ENCODE results near the gene ZMYM1.
"Not testable (repeated sequence)": the region's sequence is repeated elsewhere in the genome, so short reads cannot be mapped to it uniquely, and the experiment has no call there.

ZMYM1 gene

GRCh38 chr1:35076426-35076825 lies 2.8 kb upstream of the ZMYM1 start:
- DNase-seq (ENCODE audit: low read depth in 2 of 2): not testable (repeated sequence)

- DNase-seq (ENCODE audit: low read depth in 2 of 2): no peak
These were observed 1.1 kb downstream of the ZMYM1 start for GRCh38 chr1:35080171-35080854.

- DNase-seq (ENCODE audit: low read depth in 2 of 2): no peak
These were observed 6.2 kb downstream of the ZMYM1 start for GRCh38 chr1:35085421-35085820.

GRCh38 chr1:35097224-35097623 lies 18.0 kb downstream of the ZMYM1 start:
- no peak for DNase-seq (ENCODE audit: low read depth in 2 of 2)

GRCh38 chr1:35111106-35111505 lies 31.9 kb downstream of the ZMYM1 start:
- DNase-seq (ENCODE audit: low read depth in 2 of 2): no peak

GRCh38 chr1:35112668-35113067 lies 33.5 kb downstream of the ZMYM1 start:
- DNase-seq (ENCODE audit: low read depth in 2 of 2): no peak

- no peak for DNase-seq (ENCODE audit: low read depth in 2 of 2)
These were observed 36.5 kb downstream of the ZMYM1 start for GRCh38 chr1:35115459-35116383.

- DNase-seq (ENCODE audit: low read depth in 2 of 2): no peak
These were observed 41.4 kb downstream of the ZMYM1 start for GRCh38 chr1:35120458-35121133.

- DNase-seq (ENCODE audit: low read depth in 2 of 2): no peak
These were observed 43.1 kb downstream of the ZMYM1 start for GRCh38 chr1:35122311-35122710.

GRCh38 chr1:35126546-35126945 lies 47.4 kb downstream of the ZMYM1 start:
- DNase-seq (ENCODE audit: low read depth in 2 of 2): no peak

- DNase-seq (ENCODE audit: low read depth in 2 of 2): no peak
These were observed 49.9 kb downstream of the ZMYM1 start for GRCh38 chr1:35129080-35129479.

GRCh38 chr1:35136780-35137179 lies 57.6 kb downstream of the ZMYM1 start:
- DNase-seq (ENCODE audit: low read depth in 2 of 2): no peak

- DNase-seq (ENCODE audit: low read depth in 2 of 2): not testable (repeated sequence)
These were observed 58.4 kb downstream of the ZMYM1 start for GRCh38 chr1:35137590-35137989.

GRCh38 chr1:35142294-35142693 lies 63.1 kb downstream of the ZMYM1 start:
- not testable (repeated sequence) for DNase-seq (ENCODE audit: low read depth in 2 of 2)

- DNase-seq (ENCODE audit: low read depth in 2 of 2): not testable (repeated sequence)
These were observed 63.5 kb downstream of the ZMYM1 start for GRCh38 chr1:35142728-35143127.

GRCh38 chr1:35143737-35144508 lies 64.7 kb downstream of the ZMYM1 start:
- no peak for DNase-seq (ENCODE audit: low read depth in 2 of 2)

- not testable (repeated sequence) for DNase-seq (ENCODE audit: low read depth in 2 of 2)
These were observed 66.8 kb downstream of the ZMYM1 start for GRCh38 chr1:35145892-35146549.

- DNase-seq (ENCODE audit: low read depth in 2 of 2): no peak
These were observed 72.0 kb downstream of the ZMYM1 start for GRCh38 chr1:35151220-35151619.

- no peak for DNase-seq (ENCODE audit: low read depth in 2 of 2)
These were observed 85.7 kb downstream of the ZMYM1 start for GRCh38 chr1:35164893-35165292.
